HepG2 (cell line): ENCODE data around the gene TPX2. TPM values are rescaled to one million over a fixed set of nuclear protein-coding genes. Genes with fewer than 3 reads are reported as not detected.

Experiments used
- ARHGAP35 ChIP-seq: sonication (generic); formaldehyde crosslinking; IDR thresholded peaks from 2 replicates; pipeline ENCODE4 v1.9.0; 2022; ENCODE audit warnings: mild to moderate bottlenecking, inconsistent platforms, moderate library complexity, missing genetic modification reagents, borderline replicate concordance
- ARNTL ChIP-seq: sonication (generic); formaldehyde crosslinking; IDR thresholded peaks from 2 replicates; pipeline ENCODE4 v1.4.0; 2020; ENCODE audit warnings: mild to moderate bottlenecking, missing genetic modification reagents
- CBX1 ChIP-seq: IDR thresholded peaks from one replicate; pipeline ENCODE4 v1.6.1; 2016; ENCODE audit warnings: antibody characterized with exemption, low read depth
- CENPBD1 ChIP-seq: sonication (generic); formaldehyde crosslinking; IDR thresholded peaks from 2 replicates; pipeline ENCODE4 v1.8.0; 2022; ENCODE audit warnings: missing genetic modification reagents, low read depth, mild to moderate bottlenecking, borderline replicate concordance
- GMEB1 ChIP-seq: sonication (generic); formaldehyde crosslinking; IDR thresholded peaks from 2 replicates; pipeline ENCODE4 v1.5.1; 2020; ENCODE audit warnings: missing genetic modification reagents, mild to moderate bottlenecking, borderline replicate concordance
- HDAC1 ChIP-seq: sonication (generic); formaldehyde crosslinking; IDR thresholded peaks from 2 replicates; pipeline ENCODE4 v1.5.1; 2020; ENCODE audit warnings: mild to moderate bottlenecking, missing genetic modification reagents
- IKZF1 ChIP-seq: fragments of 450-650 bp; IDR thresholded peaks from 2 replicates; pipeline ENCODE4 v1.7.1; 2016
- KLF11 ChIP-seq: IDR thresholded peaks from 2 replicates; pipeline ENCODE4 v1.6.1; 2016; ENCODE audit warnings: missing compliant biosample characterization
- MTERF4 ChIP-seq: sonication (generic); formaldehyde crosslinking; IDR thresholded peaks from 2 replicates; pipeline ENCODE4 v1.8.0; 2023; ENCODE audit warnings: mild to moderate bottlenecking, missing genetic modification reagents
- NONO ChIP-seq, 2 experiments: fragments of 450-650 bp in 1 of 2; sonication (generic) in 1 of 2; formaldehyde crosslinking in 1 of 2; IDR thresholded peaks in 1 of 2; conservative IDR thresholded peaks in 1 of 2; 2 replicates each; pipeline versions ENCODE4 v1.6.1 to v1.8.0; 2017 to 2022; ENCODE audit warnings: mild to moderate bottlenecking in 1 of 2, missing genetic modification reagents in 1 of 2, moderate library complexity in 1 of 2
- PHF5A ChIP-seq: IDR thresholded peaks from one replicate; pipeline ENCODE4 v1.6.1; 2018; ENCODE audit warnings: low read depth, missing genetic modification reagents; ENCODE audit not compliant: unreplicated experiment
- PITX1 ChIP-seq: sonication (generic); formaldehyde crosslinking; IDR thresholded peaks from 2 replicates; pipeline ENCODE4 v1.5.1; 2020; ENCODE audit warnings: mild to moderate bottlenecking, missing genetic modification reagents
- TEF ChIP-seq: sonication (generic); formaldehyde crosslinking; IDR thresholded peaks from 2 replicates; pipeline ENCODE4 v1.5.0; 2020; ENCODE audit warnings: missing genetic modification reagents
- TSC22D2 ChIP-seq: sonication (generic); formaldehyde crosslinking; IDR thresholded peaks from 2 replicates; pipeline ENCODE4 v1.5.1; 2020; ENCODE audit warnings: missing genetic modification reagents, mild to moderate bottlenecking, borderline replicate concordance
- ZBTB33 ChIP-seq: sonication (generic); formaldehyde crosslinking; IDR thresholded peaks from 2 replicates; pipeline ENCODE4 v1.4.0; 2020; ENCODE audit warnings: missing genetic modification reagents
- ZBTB7A ChIP-seq: sonication (generic); formaldehyde crosslinking; IDR thresholded peaks from 2 replicates; pipeline ENCODE4 v1.8.0; 2022; ENCODE audit warnings: mild to moderate bottlenecking, missing genetic modification reagents
- ZNF484 ChIP-seq: sonication (generic); formaldehyde crosslinking; IDR thresholded peaks from 2 replicates; pipeline ENCODE4 v1.5.1; 2020; ENCODE audit warnings: mild to moderate bottlenecking, low read depth, missing genetic modification reagents, borderline replicate concordance
- ZNF574 ChIP-seq: sonication (generic); formaldehyde crosslinking; IDR thresholded peaks from 2 replicates; pipeline ENCODE4 v1.4.0; 2020; ENCODE audit warnings: missing genetic modification reagents
- ZNF615 ChIP-seq: sonication (generic); formaldehyde crosslinking; IDR thresholded peaks from 2 replicates; pipeline ENCODE4 v1.5.0; 2020; ENCODE audit warnings: mild to moderate bottlenecking, missing genetic modification reagents, borderline replicate concordance
- ZNF878 ChIP-seq: sonication (generic); formaldehyde crosslinking; IDR thresholded peaks from 2 replicates; pipeline ENCODE4 v1.8.1; 2023; ENCODE audit warnings: mild to moderate bottlenecking, missing genetic modification reagents, moderate library complexity
- polyA plus RNA-seq, 8 experiments: library from polyadenylated mRNA; depleted of rRNA in 3 of 8; stranded (reverse) in 7 of 8; unstranded in 1 of 8; fragments of >200 nt; fragmentation: Illumina TruSeq in 4 of 8; extraction: Trizol in 4 of 8; gene quantifications; 2 replicates each; pipeline versions ENCODE4 v1.2.1 to v1.2.3, GENCODE V29; 2011 to 2016; ENCODE audit warnings: low read depth in 4 of 8, missing spikeins in 1 of 8, mixed read lengths in 1 of 8; ENCODE audit not compliant: insufficient read depth in 1 of 8
- total RNA-seq, 5 experiments: library from RNA; depleted of rRNA; stranded (reverse); fragments of >200 nt; fragmentation: Illumina TruSeq; extraction: Trizol; gene quantifications; 2 replicates each; pipeline ENCODE4 v1.2.3, GENCODE V29; 2016; ENCODE audit warnings: low read depth in 1 of 5

Gene TPX2
- total and polyA plus RNA-seq, 2 of the 13 experiments (the other 11 are each of a cell fraction or from before 2014, with no cell fraction given): 34.3 to 124 TPM

- peak; percentile 76 for TF ChIP-seq ZNF574
- TF ChIP-seq MTERF4 (CRISPR knock-in tag): no peak; the same call in 1 of the 2 replicates
- TF ChIP-seq ZBTB33: peak; percentile 51
- TF ChIP-seq TSC22D2 (CRISPR knock-in tag): no peak
- TF ChIP-seq ZBTB7A (CRISPR knock-in tag): peak; percentile 80
- TF ChIP-seq PITX1 (CRISPR knock-in tag): peak; percentile 97
- TF ChIP-seq ZNF615 (CRISPR knock-in tag): no peak
- no peak for TF ChIP-seq IKZF1
- TF ChIP-seq HDAC1 (CRISPR knock-in tag): peak; percentile 98
- TF ChIP-seq ZNF484 (CRISPR knock-in tag): no peak
- TF ChIP-seq GMEB1 (CRISPR knock-in tag): peak; percentile 63
- TF ChIP-seq CBX1: no peak
- TF ChIP-seq PHF5A (CRISPR knock-in tag): peak; percentile 78
- peak; percentile 18; the same call in 1 of the 2 replicates for TF ChIP-seq KLF11 (CRISPR knock-in tag)
- TF ChIP-seq TEF: no peak; the same call in 1 of the 2 replicates
- peak; percentile 89 for TF ChIP-seq ARNTL
- TF ChIP-seq CENPBD1: no peak
- TF ChIP-seq ARHGAP35: no peak
- no peak for TF ChIP-seq NONO (IDR thresholded peaks at IDR 0.05)
- 0 out of 2 replicates have a peak, but pooled peaks have one; percentile 47 for TF ChIP-seq NONO (CRISPR knock-in tag; conservative IDR thresholded peaks at IDR 0.05)
- TF ChIP-seq ZNF878 (CRISPR knock-in tag): no peak
These were observed 19.2 kb upstream of the TPX2 start (continued) for GRCh38 chr20:31719644-31720485.
